ENCODE measurements around the gene NCAM2. TPM values are rescaled to one million over a fixed set of nuclear protein-coding genes. Genes with fewer than 3 reads are reported as not detected.

The NCAM2 gene
- polyA plus RNA-seq, 1 donor from 2014 or later, result 9.8 TPM

GRCh38 chr21:21030311-21030710, 32.1 kb downstream of the NCAM2 start:
- Histone ChIP-seq H3K9me3 (ENCODE audit: low read length) (no peaks in the 10 kb centered on the region), H3F3A (ENCODE audit: insufficient read depth, low read length, poor library complexity, severe bottlenecking) (no peaks in the 10 kb centered on the region), H4K20me1 (ENCODE audit: insufficient read depth) (no peaks in the 10 kb centered on the region), H3K4me2 (ENCODE audit: low read length) (no peak overlapping the region), H3K36me3 (ENCODE audit: insufficient read depth, low read length) (no peaks in the 10 kb centered on the region), H2AFZ (ENCODE audit: low read depth, low read length) (no peak overlapping the region), H3K79me2 (replicated peaks; ENCODE audit: insufficient read depth, low read length) (no peaks in the 10 kb centered on the region), H3K9ac (ENCODE audit: low read length) (no peak overlapping the region), H3K9me2 (ENCODE audit: insufficient read depth, low read length) (no peaks in the 10 kb centered on the region), H3K4me3 (ENCODE audit: low read length) (no peak overlapping the region), H3K27ac (ENCODE audit: low read length) (no peak overlapping the region), H3K27me3 (ENCODE audit: insufficient read depth, low read depth, low read length) (no peaks in the 10 kb centered on the region)
- TF ChIP-seq EZH2 (IDR thresholded peaks at IDR 0.05; ENCODE audit: borderline replicate concordance, insufficient read depth, low read length, poor library complexity, severe bottlenecking), result no peak
- no peak for TF ChIP-seq CTCF (IDR thresholded peaks at IDR 0.05; ENCODE audit: poor library complexity, severe bottlenecking)
- TF ChIP-seq EP300 (conservative IDR thresholded peaks at IDR 0.05; ENCODE audit: poor library complexity, severe bottlenecking), result no peak
- TF ChIP-seq MXI1 (conservative IDR thresholded peaks at IDR 0.05; ENCODE audit: poor library complexity, severe bottlenecking), result no peak
- TF ChIP-seq SMC3 (conservative IDR thresholded peaks at IDR 0.05; ENCODE audit: poor library complexity), result no peak
- TF ChIP-seq RAD21 (conservative IDR thresholded peaks at IDR 0.05), result no peak

GRCh38 chr21:21034036-21034435, 35.8 kb downstream of the NCAM2 start:
- Histone ChIP-seq H3K79me2 (replicated peaks; ENCODE audit: insufficient read depth, low read length) (no peaks in the 10 kb centered on the region), H3K27ac (ENCODE audit: low read length) (no peak overlapping the region), H3K4me2 (ENCODE audit: low read length) (no peak overlapping the region), H3F3A (ENCODE audit: insufficient read depth, low read length, poor library complexity, severe bottlenecking) (no peaks in the 10 kb centered on the region), H3K9me3 (ENCODE audit: low read length) (no peaks in the 10 kb centered on the region), H3K4me3 (ENCODE audit: low read length) (no peak overlapping the region), H3K9ac (ENCODE audit: low read length) (no peak overlapping the region), H2AFZ (ENCODE audit: low read depth, low read length) (no peak overlapping the region), H3K27me3 (ENCODE audit: insufficient read depth, low read depth, low read length) (no peaks in the 10 kb centered on the region), H3K36me3 (ENCODE audit: insufficient read depth, low read length) (no peaks in the 10 kb centered on the region), H4K20me1 (ENCODE audit: insufficient read depth) (no peaks in the 10 kb centered on the region), H3K9me2 (ENCODE audit: insufficient read depth, low read length) (no peaks in the 10 kb centered on the region)
- TF ChIP-seq POLR2AphosphoS5 (IDR thresholded peaks at IDR 0.05) (no peak), EZH2 (IDR thresholded peaks at IDR 0.05; ENCODE audit: borderline replicate concordance, insufficient read depth, low read length, poor library complexity, severe bottlenecking) (no peak), CTCF (IDR thresholded peaks at IDR 0.05; ENCODE audit: poor library complexity, severe bottlenecking) (no peak), TAF1 (IDR thresholded peaks at IDR 0.05; ENCODE audit: low read depth) (no peak), EP300 (conservative IDR thresholded peaks at IDR 0.05; ENCODE audit: poor library complexity, severe bottlenecking) (no peak), REST (IDR thresholded peaks at IDR 0.05; ENCODE audit: borderline replicate concordance) (no peak), MXI1 (conservative IDR thresholded peaks at IDR 0.05; ENCODE audit: poor library complexity, severe bottlenecking) (no peak), SMC3 (conservative IDR thresholded peaks at IDR 0.05; ENCODE audit: poor library complexity) (no peak), RAD21 (conservative IDR thresholded peaks at IDR 0.05) (no peak)
